Measurements from ENCODE around the gene CD8B.
A peak's percentile ranks its signal among the peaks of the same experiment; 100 is the strongest.
"Not testable (repeated sequence)": the region's sequence is repeated elsewhere in the genome, so short reads cannot be mapped to it uniquely, and the experiment has no call there.

The CD8B gene

GRCh38 chr2:86836915-86837695 is 24.6 kb downstream of the CD8B start:
- peak; percentile 24 to 68 for DNase-seq (ENCODE audit: extremely low read depth in 1 of 2, low read depth in 1 of 2)

GRCh38 chr2:86835548-86835889 is 26.2 kb downstream of the CD8B start:
- DNase-seq (ENCODE audit: extremely low read depth in 1 of 2, low read depth in 1 of 2) = not testable (repeated sequence)

- no peak for DNase-seq (ENCODE audit: extremely low read depth in 1 of 2, low read depth in 1 of 2)
Measured at GRCh38 chr2:86833315-86833714, 28.4 kb downstream of the CD8B start.

- DNase-seq (ENCODE audit: extremely low read depth in 1 of 2, low read depth in 1 of 2) = no peak
Measured at GRCh38 chr2:86832334-86833096, 29.2 kb downstream of the CD8B start.

GRCh38 chr2:86831537-86831936 is 30.1 kb downstream of the CD8B start:
- no peak for DNase-seq (ENCODE audit: extremely low read depth in 1 of 2, low read depth in 1 of 2)

GRCh38 chr2:86826951-86827350 is 34.7 kb downstream of the CD8B start:
- no peak for DNase-seq (ENCODE audit: extremely low read depth in 1 of 2, low read depth in 1 of 2)

- peak; percentile 51 to 57 for DNase-seq (ENCODE audit: extremely low read depth in 1 of 2, low read depth in 1 of 2)
Measured at GRCh38 chr2:86825693-86826381, 35.8 kb downstream of the CD8B start.

GRCh38 chr2:86825036-86825692 is 36.5 kb downstream of the CD8B start:
- DNase-seq (ENCODE audit: extremely low read depth in 1 of 2, low read depth in 1 of 2) = no peak

- no peak for DNase-seq (ENCODE audit: extremely low read depth in 1 of 2, low read depth in 1 of 2)
Measured at GRCh38 chr2:86822668-86823345, 38.9 kb downstream of the CD8B start.

- no peak for DNase-seq (ENCODE audit: extremely low read depth in 1 of 2, low read depth in 1 of 2)
Measured at GRCh38 chr2:86821842-86822241, 39.8 kb downstream of the CD8B start.

GRCh38 chr2:86821306-86821705 is 40.4 kb downstream of the CD8B start:
- no peak for DNase-seq (ENCODE audit: extremely low read depth in 1 of 2, low read depth in 1 of 2)

- no peak for DNase-seq (ENCODE audit: extremely low read depth in 1 of 2, low read depth in 1 of 2)
Measured at GRCh38 chr2:86818957-86819356, 42.7 kb downstream of the CD8B start.

- no peak for DNase-seq (ENCODE audit: extremely low read depth in 1 of 2, low read depth in 1 of 2)
Measured at GRCh38 chr2:86818114-86818801, 43.4 kb downstream of the CD8B start.

- DNase-seq (ENCODE audit: extremely low read depth in 1 of 2, low read depth in 1 of 2) = no peak
Measured at GRCh38 chr2:86815611-86816010, 46.1 kb downstream of the CD8B start.

GRCh38 chr2:86809481-86810121 is 52.1 kb downstream of the CD8B start:
- no peak for DNase-seq (ENCODE audit: extremely low read depth in 1 of 2, low read depth in 1 of 2)

GRCh38 chr2:86808315-86809161 is 53.1 kb downstream of the CD8B start:
- peak; percentile 92 to 93 for DNase-seq (ENCODE audit: extremely low read depth in 1 of 2, low read depth in 1 of 2)

GRCh38 chr2:86807468-86808275 is 54.0 kb downstream of the CD8B start:
- DNase-seq (ENCODE audit: extremely low read depth in 1 of 2, low read depth in 1 of 2) = peak in 1 of 2 donors; percentile 52

GRCh38 chr2:86807133-86807467 is 54.6 kb downstream of the CD8B start:
- DNase-seq (ENCODE audit: extremely low read depth in 1 of 2, low read depth in 1 of 2) = no peak

Measured in activated CD8-positive, alpha-beta memory T cell treated with anti-CD3 and anti-CD28 coated beads for 1 hour (primary cell).